Left lung (tissue), 10 donors: ENCODE measurements around the gene RNF207. TPM values are rescaled to one million over a fixed set of nuclear protein-coding genes. Genes with fewer than 3 reads are reported as not detected.
A peak's percentile ranks its signal among the peaks of the same experiment; 100 is the strongest.

ENCODE experiments used
- ATAC-seq: fragments of 200-7000 bp; cut with Tn5 transposase; one replicate; pipeline ENCODE4 v1.9.1; 2020; ENCODE audit warnings: moderate library complexity
- DNase-seq, 4 donors: peaks; one replicate each; pipeline ENCODE4 v3.0.0-alpha.2; 2013 to 2020
- H3K27ac ChIP-seq, 2 donors: fragments of 200-600 bp; sonication (generic) in 1 of 2; one replicate each; pipeline versions ENCODE4 v1.5.0 to v1.8.0; 2020 to 2021
- H3K27me3 ChIP-seq, 2 donors: fragments of 200-600 bp; sonication (generic) in 1 of 2; one replicate each; pipeline versions ENCODE4 v1.5.0 to v1.8.0; 2020 to 2021
- H3K36me3 ChIP-seq, 2 donors: fragments of 200-600 bp; sonication (generic) in 1 of 2; one replicate each; pipeline versions ENCODE4 v1.5.0 to v1.8.0; 2020 to 2021
- H3K4me1 ChIP-seq, 2 donors: fragments of 200-600 bp; one replicate each; pipeline ENCODE4 v1.8.0; 2021
- H3K4me3 ChIP-seq, 2 donors: fragments of 200-600 bp; sonication (generic) in 1 of 2; one replicate each; pipeline versions ENCODE4 v1.5.0 to v1.8.0; 2020 to 2021; ENCODE audit warnings: mild to moderate bottlenecking in 1 of 2
- H3K9me3 ChIP-seq, 2 donors: fragments of 200-600 bp; sonication (generic) in 1 of 2; one replicate each; pipeline versions ENCODE4 v1.5.0 to v1.8.0; 2020 to 2021
- intact Hi-C, 2 donors: fragments of 100-400 bp; cut with DNase I; formaldehyde crosslinking; loops; one replicate each; pipeline versions ENCODE4 v1.11.2 to v1.14.2; 2022
- polyA plus RNA-seq, 6 donors: library from polyadenylated mRNA; unstranded; fragments of 120-200 nt; gene quantifications; one replicate each; pipeline ENCODE4 v1.2.1, GENCODE V29; 2013; ENCODE audit not compliant: insufficient read length in 6 of 6
- total RNA-seq, 2 donors: library from RNA; stranded (reverse); fragmentation: NEBNext Ultra II Directional; extraction: Animal tissue kit (Norgen Biotek cat#: 25700); gene quantifications; one replicate each; pipeline ENCODE4 v1.2.1, GENCODE V29; 2021
- TF ChIP-seq, protein P1 (sequence below), 2 donors: fragments of 200-600 bp; sonication (generic) in 1 of 2; IDR thresholded peaks; one replicate each; pipeline versions ENCODE4 v1.5.0 to v1.8.0; 2021; ENCODE audit warnings: antibody characterized with exemption in 2 of 2
- donor health status: DM: no; HTN: yes; CAD: no.
- donor health status: DM: no; HTN: no; CAD: no.

RNF207 gene
- total and polyA plus RNA-seq, 8 donors: 10.7 to 16.3 (median 13.1) TPM

DNA sequence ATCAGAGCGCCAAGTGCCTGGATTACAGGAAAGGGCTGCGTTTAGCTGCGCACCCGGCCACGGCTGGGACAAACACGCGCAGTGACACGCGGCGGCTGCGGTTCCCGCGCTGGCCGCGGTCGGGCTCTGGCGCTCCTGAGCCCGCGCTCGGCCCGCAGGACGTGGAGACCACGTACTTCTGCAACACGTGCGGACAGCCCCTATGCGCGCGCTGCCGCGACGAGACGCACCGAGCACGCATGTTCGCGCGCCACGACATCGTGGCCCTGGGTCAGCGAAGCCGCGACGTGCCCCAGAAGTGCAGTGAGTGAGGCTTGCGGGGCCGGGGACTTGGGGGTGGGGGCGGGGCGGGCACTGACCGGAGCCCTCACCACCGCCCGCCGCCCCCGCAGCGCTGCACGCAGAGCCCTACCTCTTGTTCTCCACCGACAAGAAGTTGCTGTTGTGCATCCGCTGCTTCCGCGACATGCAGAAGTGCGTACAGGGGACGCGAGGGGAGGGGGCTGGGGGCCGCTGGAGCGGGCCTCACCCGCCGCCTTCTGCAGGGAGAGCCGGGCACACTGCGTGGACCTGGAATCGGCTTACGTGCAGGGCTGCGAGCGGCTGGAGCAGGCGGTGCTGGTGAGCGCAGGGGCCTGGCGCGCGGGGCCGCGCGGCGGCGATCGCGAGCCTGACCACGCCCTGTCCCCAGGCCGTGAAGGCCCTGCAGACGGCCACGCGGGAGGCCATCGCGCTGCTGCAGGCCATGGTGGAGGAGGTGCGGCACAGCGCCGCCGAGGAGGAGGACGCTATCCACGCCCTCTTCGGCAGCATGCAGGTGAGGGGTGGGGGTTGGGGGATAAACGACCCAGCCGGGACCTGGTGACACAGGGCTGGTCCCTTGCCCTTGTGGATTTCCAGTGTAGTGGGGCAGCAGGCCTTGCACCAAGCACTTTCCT is 3.1 kb downstream of the RNF207 start:
- DNase-seq: peak in 1 of 4 donors; percentile 83
- TF ChIP-seq, protein P1, sequence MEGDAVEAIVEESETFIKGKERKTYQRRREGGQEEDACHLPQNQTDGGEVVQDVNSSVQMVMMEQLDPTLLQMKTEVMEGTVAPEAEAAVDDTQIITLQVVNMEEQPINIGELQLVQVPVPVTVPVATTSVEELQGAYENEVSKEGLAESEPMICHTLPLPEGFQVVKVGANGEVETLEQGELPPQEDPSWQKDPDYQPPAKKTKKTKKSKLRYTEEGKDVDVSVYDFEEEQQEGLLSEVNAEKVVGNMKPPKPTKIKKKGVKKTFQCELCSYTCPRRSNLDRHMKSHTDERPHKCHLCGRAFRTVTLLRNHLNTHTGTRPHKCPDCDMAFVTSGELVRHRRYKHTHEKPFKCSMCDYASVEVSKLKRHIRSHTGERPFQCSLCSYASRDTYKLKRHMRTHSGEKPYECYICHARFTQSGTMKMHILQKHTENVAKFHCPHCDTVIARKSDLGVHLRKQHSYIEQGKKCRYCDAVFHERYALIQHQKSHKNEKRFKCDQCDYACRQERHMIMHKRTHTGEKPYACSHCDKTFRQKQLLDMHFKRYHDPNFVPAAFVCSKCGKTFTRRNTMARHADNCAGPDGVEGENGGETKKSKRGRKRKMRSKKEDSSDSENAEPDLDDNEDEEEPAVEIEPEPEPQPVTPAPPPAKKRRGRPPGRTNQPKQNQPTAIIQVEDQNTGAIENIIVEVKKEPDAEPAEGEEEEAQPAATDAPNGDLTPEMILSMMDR (IDR thresholded peaks at IDR 0.05): peak; percentile 26 to 31
- H3K4me3 ChIP-seq: peak overlapping the region; percentile 38 to 39
- H3K36me3 ChIP-seq: no peaks in the 10 kb centered on the region
- H3K27ac ChIP-seq: no peak overlapping the region
- peak; percentile 52 for ATAC-seq
- intact Hi-C loops: no loop called here
- H3K4me1 ChIP-seq: peaks cover 27 to 41% of the 10 kb centered on the region in 2 donors
- H3K9me3 ChIP-seq: no peaks in the 10 kb centered on the region
- peaks cover 12 to 58% of the 10 kb centered on the region in 2 donors for H3K27me3 ChIP-seq

DNA sequence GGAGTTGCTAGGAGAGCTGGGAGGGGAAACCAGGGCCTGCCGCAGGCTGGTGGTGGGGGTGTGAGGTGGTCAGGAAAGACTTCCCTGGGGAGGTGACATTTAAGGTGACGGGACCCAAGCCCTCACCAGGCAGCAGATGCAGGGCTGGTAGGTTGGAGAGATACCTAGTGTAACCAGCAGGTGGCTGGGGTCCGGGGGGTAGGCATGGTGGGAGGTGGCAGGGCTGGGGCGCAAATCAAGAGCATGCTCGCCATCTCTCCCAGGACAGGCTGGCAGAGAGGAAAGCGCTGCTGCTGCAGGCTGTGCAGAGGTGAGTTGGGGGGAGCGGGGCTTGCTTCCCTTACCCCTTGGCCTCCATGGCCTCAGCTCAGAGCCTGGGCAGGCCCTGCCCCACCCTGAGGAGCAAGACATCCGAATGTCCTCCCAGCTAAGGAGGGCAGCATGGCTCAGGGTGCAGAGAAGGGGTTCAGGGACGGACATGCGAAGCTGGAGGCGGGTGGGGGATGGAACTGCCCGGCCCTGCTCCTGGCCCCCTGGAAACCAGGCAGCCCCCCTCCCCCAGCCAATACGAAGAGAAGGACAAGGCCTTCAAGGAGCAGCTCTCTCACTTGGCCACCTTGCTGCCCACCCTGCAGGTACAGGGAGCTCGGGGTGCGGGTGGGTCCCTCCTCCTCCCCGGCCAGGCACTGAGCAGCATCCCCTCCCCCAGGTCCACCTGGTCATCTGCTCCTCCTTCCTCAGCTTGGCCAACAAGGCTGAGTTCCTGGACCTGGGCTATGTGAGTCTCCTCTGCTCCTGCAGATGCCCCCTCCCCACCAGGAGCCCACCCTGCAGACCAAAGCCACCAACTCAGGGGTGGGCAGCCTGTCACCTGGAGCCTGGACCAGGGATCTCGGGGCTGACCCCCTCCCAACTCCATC is 4.0 kb downstream of the RNF207 start:
- no peak for DNase-seq
- intact Hi-C loops: no loop called here
- Histone ChIP-seq H3K27me3 (peaks cover 12 to 55% of the 10 kb centered on the region in 2 donors), H3K36me3 (no peaks in the 10 kb centered on the region), H3K4me3 (no peak overlapping the region), H3K9me3 (no peaks in the 10 kb centered on the region), H3K4me1 (peaks cover 27 to 35% of the 10 kb centered on the region in 2 donors), H3K27ac (no peak overlapping the region)
- TF ChIP-seq, protein P1 (IDR thresholded peaks at IDR 0.05): no peak
- no peak for ATAC-seq

DNA sequence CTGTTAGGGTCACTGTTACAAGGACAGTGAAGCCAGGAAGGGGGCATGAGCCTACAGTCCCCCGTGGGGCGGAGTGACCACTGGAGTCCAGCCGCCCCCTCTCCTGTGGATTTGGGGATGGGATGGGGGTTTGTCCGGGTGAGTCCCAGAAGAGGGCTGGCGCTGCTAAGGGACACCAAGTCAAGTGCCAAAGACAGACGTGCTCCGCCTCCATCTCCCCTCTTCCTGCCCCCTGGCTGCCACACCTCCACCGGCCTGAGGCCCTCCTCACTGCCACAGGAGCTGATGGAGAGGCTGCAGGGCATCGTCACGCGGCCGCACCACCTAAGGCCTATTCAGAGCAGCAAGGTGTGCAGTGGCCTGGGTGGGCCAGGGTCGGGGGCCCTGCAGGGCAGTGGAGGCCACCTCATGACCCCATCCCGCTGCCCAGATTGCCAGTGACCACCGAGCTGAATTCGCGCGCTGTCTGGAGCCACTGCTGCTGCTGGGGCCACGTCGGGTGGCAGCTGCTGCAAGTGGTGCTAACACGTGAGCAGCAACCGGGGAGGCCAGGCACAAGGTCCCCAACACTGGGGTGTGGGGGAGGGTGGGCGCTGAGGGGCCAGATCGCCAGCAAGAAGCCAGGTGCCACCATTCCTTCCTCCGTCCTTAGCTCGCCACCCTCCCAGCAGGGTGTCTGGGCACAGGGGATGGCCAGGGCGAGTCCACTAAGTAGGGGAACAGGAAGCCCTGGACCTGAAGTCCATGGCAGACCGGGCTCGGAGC is 4.9 kb downstream of the RNF207 start:
- TF ChIP-seq, protein P1 (IDR thresholded peaks at IDR 0.05): no peak
- intact Hi-C loops: no loop called here

DNA sequence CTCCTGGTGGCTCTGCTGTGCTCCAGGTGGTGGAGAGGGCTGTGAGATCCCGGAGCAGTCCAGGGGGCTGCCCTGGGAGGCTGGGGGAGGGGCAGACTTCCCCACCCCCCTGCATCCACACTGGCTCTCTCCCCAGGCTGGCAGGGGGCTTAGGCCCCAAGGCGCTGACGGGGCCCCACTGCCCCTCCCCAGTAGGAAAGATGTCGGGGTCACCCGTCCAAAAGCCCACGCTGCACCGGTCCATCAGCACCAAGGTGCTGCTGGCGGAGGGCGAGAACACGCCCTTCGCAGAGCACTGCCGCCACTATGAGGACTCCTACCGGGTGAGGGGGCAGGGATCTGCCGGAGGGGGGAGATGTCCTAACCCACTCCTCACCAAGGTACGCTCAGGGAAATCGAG is 5.8 kb downstream of the RNF207 start:
- Histone ChIP-seq H3K27ac (no peak overlapping the region), H3K27me3 (peaks cover 0 to 37% of the 10 kb centered on the region in 2 donors), H3K4me3 (no peak overlapping the region), H3K36me3 (no peaks in the 10 kb centered on the region), H3K9me3 (no peaks in the 10 kb centered on the region), H3K4me1 (peaks cover 13 to 17% of the 10 kb centered on the region in 2 donors)
- intact Hi-C loops: no loop called here
- ATAC-seq (no peak), DNase-seq (no peak)
- TF ChIP-seq, protein P1 (IDR thresholded peaks at IDR 0.05): no peak

More for the DNA sequence above, 4.9 kb downstream of the RNF207 start:
- Histone ChIP-seq H3K4me1 (peaks cover 22 to 27% of the 10 kb centered on the region in 2 donors), H3K27me3 (peaks cover 7 to 46% of the 10 kb centered on the region in 2 donors), H3K36me3 (no peaks in the 10 kb centered on the region), H3K9me3 (no peaks in the 10 kb centered on the region), H3K27ac (no peak overlapping the region), H3K4me3 (no peak overlapping the region)
- ATAC-seq: no peak
- DNase-seq: no peak
